Esophagus (tissue), 2 donors: ENCODE measurements around the gene GPR137B. TPM values are rescaled to one million over a fixed set of nuclear protein-coding genes. Genes with fewer than 3 reads are reported as not detected.

Experiments
- polyA plus RNA-seq, 2 donors: library from polyadenylated mRNA; stranded (reverse); fragments of 200-250 nt; gene quantifications; one replicate each; pipeline ENCODE4 v1.2.3, GENCODE V29; 2013
- donor health status: healthy with polysubstance abuse.
- donor health status: Bipolar disorder and iron deficiency.

Gene GPR137B
- polyA plus RNA-seq, 2 donors, result 2.1 to 2.8 TPM

Other genes with a start within 250 kb of the GPR137B start
- gene NID1, start 77.4 kb upstream of the GPR137B start, polyA plus RNA-seq, result 10 to 100 TPM in 1 of 2 donors, 1 to 10 TPM in 1; 3.9 to 11.6 TPM
- 1 to 10 TPM; 1.1 to 1.8 TPM for gene ERO1B, start 139.4 kb downstream of the GPR137B start, polyA plus RNA-seq